ENCODE results near the gene VGLL2. TPM values are rescaled to one million over a fixed set of nuclear protein-coding genes. Genes with fewer than 3 reads are reported as not detected.
A peak's percentile ranks its signal among the peaks of the same experiment; 100 is the strongest.

VGLL2 gene, protein sequence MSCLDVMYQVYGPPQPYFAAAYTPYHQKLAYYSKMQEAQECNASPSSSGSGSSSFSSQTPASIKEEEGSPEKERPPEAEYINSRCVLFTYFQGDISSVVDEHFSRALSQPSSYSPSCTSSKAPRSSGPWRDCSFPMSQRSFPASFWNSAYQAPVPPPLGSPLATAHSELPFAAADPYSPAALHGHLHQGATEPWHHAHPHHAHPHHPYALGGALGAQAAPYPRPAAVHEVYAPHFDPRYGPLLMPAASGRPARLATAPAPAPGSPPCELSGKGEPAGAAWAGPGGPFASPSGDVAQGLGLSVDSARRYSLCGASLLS
- polyA plus RNA-seq (2013) = not detected

GRCh38 chr6:117265410-117266256 lies at the start of gene VGLL2:
VGLL2 (plus strand) TSS chr6:117265558; CDS start chr6:117265764, 206 bp downstream.
- POLR2A ChIA-PET = no interaction called here
- peaks cover 0 to 19% (median 5%) of the 10 kb centered on the region in 5 experiments for H3K9me3 ChIP-seq (ENCODE audit: control extremely low read depth in 1 of 5, control insufficient read depth in 4 of 5, insufficient read depth in 2 of 5, low read depth in 1 of 5, low read length in 4 of 5)
- CTCF ChIA-PET = interaction anchor here (0.6 to 1.1 kb wide), 2 partner anchors 18 to 184 kb away, joined by 3 read pairs; no protein-coding TSS in a partner anchor
- H3K36me3 ChIP-seq (ENCODE audit: control insufficient read depth in 4 of 4, insufficient read depth in 4 of 4, low read length in 3 of 4) = no peaks in the 10 kb centered on the region
- 1% methylated on average over 54 of the region's 63 CpGs for WGBS (ENCODE audit: insufficient coverage)
- H3K27me3 ChIP-seq (replicated peaks in 2 of 5; ENCODE audit: control insufficient read depth in 4 of 5, insufficient read depth in 5 of 5, low read length in 4 of 5) = peaks cover 40 to 99% (median 63%) of the 10 kb centered on the region in 5 experiments
- H3K4me1 ChIP-seq (ENCODE audit: control extremely low read depth in 1 of 4, control insufficient read depth in 4 of 4, insufficient read depth in 4 of 4, low read length in 3 of 4) = peaks cover 0 to 28% (median 21%) of the 10 kb centered on the region in 4 experiments
- H3K27ac ChIP-seq (ENCODE audit: insufficient read depth in 1 of 2, low read depth in 1 of 2, low read length in 2 of 2, poor library complexity in 1 of 2, severe bottlenecking in 2 of 2) = no peak within 1 kb of the TSS
- peak within 1 kb of the TSS in 6 of 7 experiments; percentile 28 to 66 (median 58) for H3K4me3 ChIP-seq (ENCODE audit: control insufficient read depth in 1 of 7, extremely low read depth in 1 of 7, insufficient read depth in 4 of 7, low read depth in 2 of 7, low read length in 6 of 7)
- peak in 2 of 3 donors; percentile 50 to 58 for DNase-seq

- no peak overlapping the region for H3K4me3 ChIP-seq (ENCODE audit: control insufficient read depth in 1 of 7, extremely low read depth in 1 of 7, insufficient read depth in 4 of 7, low read depth in 2 of 7, low read length in 6 of 7)
- CTCF ChIA-PET = no interaction called here
- WGBS (ENCODE audit: insufficient coverage) = 100% methylated on average over 2 of the region's 3 CpGs
- POLR2A ChIA-PET = no interaction called here
- no peaks in the 10 kb centered on the region for H3K27me3 ChIP-seq (replicated peaks in 2 of 5; ENCODE audit: control insufficient read depth in 4 of 5, insufficient read depth in 5 of 5, low read length in 4 of 5)
- no peak overlapping the region for H3K27ac ChIP-seq (ENCODE audit: insufficient read depth in 1 of 2, low read depth in 1 of 2, low read length in 2 of 2, poor library complexity in 1 of 2, severe bottlenecking in 2 of 2)
- no peak for DNase-seq
- no peaks in the 10 kb centered on the region for H3K36me3 ChIP-seq (ENCODE audit: control insufficient read depth in 4 of 4, insufficient read depth in 4 of 4, low read length in 3 of 4)
- no peaks in the 10 kb centered on the region for H3K9me3 ChIP-seq (ENCODE audit: control extremely low read depth in 1 of 5, control insufficient read depth in 4 of 5, insufficient read depth in 2 of 5, low read depth in 1 of 5, low read length in 4 of 5)
- H3K4me1 ChIP-seq (ENCODE audit: control extremely low read depth in 1 of 4, control insufficient read depth in 4 of 4, insufficient read depth in 4 of 4, low read length in 3 of 4) = no peaks in the 10 kb centered on the region
Measured at GRCh38 chr6:117222861-117223260, 42.5 kb upstream of the VGLL2 start.

- POLR2A ChIA-PET = no interaction called here
- Histone ChIP-seq H3K27ac (ENCODE audit: insufficient read depth in 1 of 2, low read depth in 1 of 2, low read length in 2 of 2, poor library complexity in 1 of 2, severe bottlenecking in 2 of 2) (no peak overlapping the region), H3K36me3 (ENCODE audit: control insufficient read depth in 4 of 4, insufficient read depth in 4 of 4, low read length in 3 of 4) (no peaks in the 10 kb centered on the region), H3K9me3 (ENCODE audit: control extremely low read depth in 1 of 5, control insufficient read depth in 4 of 5, insufficient read depth in 2 of 5, low read depth in 1 of 5, low read length in 4 of 5) (no peaks in the 10 kb centered on the region), H3K4me1 (ENCODE audit: control extremely low read depth in 1 of 4, control insufficient read depth in 4 of 4, insufficient read depth in 4 of 4, low read length in 3 of 4) (no peaks in the 10 kb centered on the region), H3K27me3 (replicated peaks in 2 of 5; ENCODE audit: control insufficient read depth in 4 of 5, insufficient read depth in 5 of 5, low read length in 4 of 5) (peaks cover 0 to 2% (median 0%) of the 10 kb centered on the region in 5 experiments), H3K4me3 (ENCODE audit: control insufficient read depth in 1 of 7, extremely low read depth in 1 of 7, insufficient read depth in 4 of 7, low read depth in 2 of 7, low read length in 6 of 7) (no peak overlapping the region)
- no CpG with 5 or more reads among the region's 1 CpG for WGBS (ENCODE audit: insufficient coverage)
- no peak for DNase-seq
- CTCF ChIA-PET = no interaction called here
Measured at GRCh38 chr6:117226778-117227177, 38.6 kb upstream of the VGLL2 start.

GRCh38 chr6:117227245-117227962 lies 38.0 kb upstream of the VGLL2 start:
- Histone ChIP-seq H3K4me1 (ENCODE audit: control extremely low read depth in 1 of 4, control insufficient read depth in 4 of 4, insufficient read depth in 4 of 4, low read length in 3 of 4) (no peaks in the 10 kb centered on the region), H3K27ac (ENCODE audit: insufficient read depth in 1 of 2, low read depth in 1 of 2, low read length in 2 of 2, poor library complexity in 1 of 2, severe bottlenecking in 2 of 2) (no peak overlapping the region), H3K27me3 (replicated peaks in 2 of 5; ENCODE audit: control insufficient read depth in 4 of 5, insufficient read depth in 5 of 5, low read length in 4 of 5) (peaks cover 0 to 4% (median 0%) of the 10 kb centered on the region in 5 experiments), H3K4me3 (ENCODE audit: control insufficient read depth in 1 of 7, extremely low read depth in 1 of 7, insufficient read depth in 4 of 7, low read depth in 2 of 7, low read length in 6 of 7) (no peak overlapping the region), H3K36me3 (ENCODE audit: control insufficient read depth in 4 of 4, insufficient read depth in 4 of 4, low read length in 3 of 4) (no peaks in the 10 kb centered on the region), H3K9me3 (ENCODE audit: control extremely low read depth in 1 of 5, control insufficient read depth in 4 of 5, insufficient read depth in 2 of 5, low read depth in 1 of 5, low read length in 4 of 5) (no peaks in the 10 kb centered on the region)
- CTCF ChIA-PET = no interaction called here
- no peak for DNase-seq
- POLR2A ChIA-PET = no interaction called here
- 100% methylated on average over 2 of the region's 3 CpGs for WGBS (ENCODE audit: insufficient coverage)

- H3K27ac ChIP-seq (ENCODE audit: insufficient read depth in 1 of 2, low read depth in 1 of 2, low read length in 2 of 2, poor library complexity in 1 of 2, severe bottlenecking in 2 of 2) = no peak overlapping the region
- CTCF ChIA-PET = no interaction called here
- no peak overlapping the region for H3K4me3 ChIP-seq (ENCODE audit: control insufficient read depth in 1 of 7, extremely low read depth in 1 of 7, insufficient read depth in 4 of 7, low read depth in 2 of 7, low read length in 6 of 7)
- WGBS (ENCODE audit: insufficient coverage) = 100% methylated on average over 1 of the region's 1 CpG
- H3K36me3 ChIP-seq (ENCODE audit: control insufficient read depth in 4 of 4, insufficient read depth in 4 of 4, low read length in 3 of 4) = no peaks in the 10 kb centered on the region
- no peaks in the 10 kb centered on the region for H3K9me3 ChIP-seq (ENCODE audit: control extremely low read depth in 1 of 5, control insufficient read depth in 4 of 5, insufficient read depth in 2 of 5, low read depth in 1 of 5, low read length in 4 of 5)
- H3K27me3 ChIP-seq (replicated peaks in 2 of 5; ENCODE audit: control insufficient read depth in 4 of 5, insufficient read depth in 5 of 5, low read length in 4 of 5) = peaks cover 0 to 4% (median 0%) of the 10 kb centered on the region in 5 experiments
- DNase-seq = no peak
- H3K4me1 ChIP-seq (ENCODE audit: control extremely low read depth in 1 of 4, control insufficient read depth in 4 of 4, insufficient read depth in 4 of 4, low read length in 3 of 4) = no peaks in the 10 kb centered on the region
- POLR2A ChIA-PET = no interaction called here
Measured at GRCh38 chr6:117228202-117228601, 37.2 kb upstream of the VGLL2 start.

GRCh38 chr6:117229870-117230269 lies 35.5 kb upstream of the VGLL2 start:
- WGBS (ENCODE audit: insufficient coverage) = 80% methylated on average over 1 of the region's 1 CpG

More at GRCh38 chr6:117229870-117230269, 35.5 kb upstream of the VGLL2 start:
- no peak overlapping the region for H3K27ac ChIP-seq (ENCODE audit: insufficient read depth in 1 of 2, low read depth in 1 of 2, low read length in 2 of 2, poor library complexity in 1 of 2, severe bottlenecking in 2 of 2)
- POLR2A ChIA-PET = no interaction called here
- no peak for DNase-seq
- peaks cover 0 to 4% (median 0%) of the 10 kb centered on the region in 5 experiments for H3K27me3 ChIP-seq (replicated peaks in 2 of 5; ENCODE audit: control insufficient read depth in 4 of 5, insufficient read depth in 5 of 5, low read length in 4 of 5)
- no peaks in the 10 kb centered on the region for H3K36me3 ChIP-seq (ENCODE audit: control insufficient read depth in 4 of 4, insufficient read depth in 4 of 4, low read length in 3 of 4)
- H3K4me1 ChIP-seq (ENCODE audit: control extremely low read depth in 1 of 4, control insufficient read depth in 4 of 4, insufficient read depth in 4 of 4, low read length in 3 of 4) = no peaks in the 10 kb centered on the region
- CTCF ChIA-PET = no interaction called here
- H3K4me3 ChIP-seq (ENCODE audit: control insufficient read depth in 1 of 7, extremely low read depth in 1 of 7, insufficient read depth in 4 of 7, low read depth in 2 of 7, low read length in 6 of 7) = no peak overlapping the region
- H3K9me3 ChIP-seq (ENCODE audit: control extremely low read depth in 1 of 5, control insufficient read depth in 4 of 5, insufficient read depth in 2 of 5, low read depth in 1 of 5, low read length in 4 of 5) = no peaks in the 10 kb centered on the region

Data from common myeloid progenitor, CD34-positive (primary cell).